Neural progenitor cell (in vitro differentiated cells): Measurements from ENCODE around the gene SP1. TPM values are rescaled to one million over a fixed set of nuclear protein-coding genes. Genes with fewer than 3 reads are reported as not detected.
"Not testable (repeated sequence)": the region's sequence is repeated elsewhere in the genome, so short reads cannot be mapped to it uniquely, and the experiment has no call there.

ENCODE experiments used
- DNase-seq: peaks from one replicate; pipeline ENCODE4 v3.0.0-alpha.2; 2016; ENCODE audit warnings: low spot score
- H2AFZ ChIP-seq: fragments of 200-600 bp; sonication (generic); replicated peaks from 2 replicates; pipeline ENCODE4 v1.6.1; 2016; ENCODE audit warnings: antibody characterized with exemption
- H3F3A ChIP-seq: fragments of 200-600 bp; sonication (generic); 2 replicates; pipeline ENCODE4 v1.6.1; 2016; ENCODE audit warnings: antibody characterized with exemption, low read depth
- H3K27ac ChIP-seq: fragments of 200-600 bp; sonication (generic); 2 replicates; pipeline ENCODE4 v1.5.1; 2016; ENCODE audit warnings: mild to moderate bottlenecking
- H3K27me3 ChIP-seq: fragments of 200-600 bp; sonication (generic); 2 replicates; pipeline ENCODE4 v1.6.1; 2016; ENCODE audit warnings: mild to moderate bottlenecking, moderate library complexity
- H3K36me3 ChIP-seq: fragments of 200-600 bp; sonication (generic); 2 replicates; pipeline ENCODE4 v1.5.1; 2016
- H3K4me1 ChIP-seq: fragments of 200-600 bp; sonication (generic); 2 replicates; pipeline ENCODE4 v1.6.1; 2016; ENCODE audit warnings: mixed run types
- H3K4me2 ChIP-seq: fragments of 200-600 bp; sonication (generic); 2 replicates; pipeline ENCODE4 v1.6.1; 2016
- H3K4me3 ChIP-seq: fragments of 200-600 bp; sonication (generic); 2 replicates; pipeline ENCODE4 v1.5.1; 2016
- H3K79me2 ChIP-seq: fragments of 200-600 bp; sonication (generic); 2 replicates; pipeline ENCODE4 v1.6.1; 2016; ENCODE audit warnings: low read depth
- H3K9ac ChIP-seq: fragments of 200-600 bp; sonication (generic); 2 replicates; pipeline ENCODE4 v1.6.1; 2016
- H3K9me3 ChIP-seq: fragments of 200-600 bp; sonication (generic); 2 replicates; pipeline ENCODE4 v1.5.1; 2016; ENCODE audit warnings: low read depth
- H4K20me1 ChIP-seq: fragments of 200-600 bp; sonication (generic); 2 replicates; pipeline ENCODE4 v1.6.1; 2016; ENCODE audit warnings: low read depth
- H3K27ac Mint-ChIP-seq: 3 replicates; pipeline ENCODE4 v1.8.0; 2021; ENCODE audit warnings: mixed read lengths
- H3K27me3 Mint-ChIP-seq: 2 replicates; pipeline ENCODE4 v1.8.0; 2022; ENCODE audit warnings: low read depth, mild to moderate bottlenecking, inconsistent platforms, moderate library complexity, mixed read lengths; ENCODE audit not compliant: insufficient read depth
- H3K36me3 Mint-ChIP-seq: 3 replicates; pipeline ENCODE4 v1.8.0; 2021; ENCODE audit warnings: mixed read lengths
- H3K4me1 Mint-ChIP-seq: 3 replicates; pipeline ENCODE4 v1.8.0; 2021; ENCODE audit warnings: mixed read lengths
- H3K4me3 Mint-ChIP-seq: 3 replicates; pipeline ENCODE4 v1.8.0; 2021; ENCODE audit warnings: mild to moderate bottlenecking, moderate library complexity, mixed read lengths
- H3K9me3 Mint-ChIP-seq: 3 replicates; pipeline ENCODE4 v1.8.0; 2020; ENCODE audit warnings: mixed read lengths
- CTCF ChIP-seq: fragments of 200-600 bp; sonication (generic); IDR thresholded peaks from 2 replicates; pipeline ENCODE4 v1.5.1; 2017; ENCODE audit warnings: antibody characterized with exemption, mild to moderate bottlenecking
- EZH2 ChIP-seq: fragments of 200-600 bp; sonication (generic); IDR thresholded peaks from 2 replicates; pipeline ENCODE4 v1.6.1; 2017; ENCODE audit warnings: antibody characterized with exemption, mild to moderate bottlenecking, moderate library complexity
- EZH2phosphoT487 ChIP-seq: fragments of 200-600 bp; sonication (generic); IDR thresholded peaks from 2 replicates; pipeline ENCODE4 v1.6.1; 2017; ENCODE audit warnings: antibody characterized with exemption
- total RNA-seq: library from RNA; depleted of rRNA; stranded (reverse); fragments of >200 nt; gene quantifications from 2 replicates; pipeline ENCODE4 v1.2.3, GENCODE V29; 2015; ENCODE audit warnings: low replicate concordance

SP1 gene
- total RNA-seq, 1 donor from 2014 or later = 67.8 TPM

GRCh38 chr12:53410951-53411350 lies 31.0 kb downstream of the SP1 start:
- Histone ChIP-seq H3K27me3 (no peaks in the 10 kb centered on the region), H3K9ac (no peak overlapping the region), H2AFZ (no peak overlapping the region), H3K27ac (no peak overlapping the region), H4K20me1 (peaks cover 23% of the 10 kb centered on the region), H3K79me2 (no peaks in the 10 kb centered on the region), H3F3A (peaks cover 42% of the 10 kb centered on the region), H3K4me3 (no peak overlapping the region), H3K4me1 (peaks cover 35% of the 10 kb centered on the region), H3K4me2 (no peak overlapping the region), H3K9me3 (no peaks in the 10 kb centered on the region), H3K36me3 (peaks cover 4% of the 10 kb centered on the region)
- Mint-ChIP-seq H3K36me3 (peaks cover 38% of the 10 kb centered on the region), H3K9me3 (no peaks in the 10 kb centered on the region), H3K4me1 (peaks cover 37% of the 10 kb centered on the region), H3K27ac (no peak overlapping the region), H3K4me3 (no peak overlapping the region), H3K27me3 (no peaks in the 10 kb centered on the region)
- DNase-seq = no peak
- TF ChIP-seq CTCF = no peak
- TF ChIP-seq EZH2phosphoT487 = no peak
- TF ChIP-seq EZH2 = no peak

GRCh38 chr12:53413485-53414204 lies 33.7 kb downstream of the SP1 start:
- Histone ChIP-seq H3K9ac (no peak overlapping the region), H3K27ac (peak overlapping the region; percentile 32), H3K27me3 (no peaks in the 10 kb centered on the region), H2AFZ (no peak overlapping the region), H3K36me3 (peaks cover 4% of the 10 kb centered on the region), H4K20me1 (peaks cover 23% of the 10 kb centered on the region), H3F3A (peaks cover 52% of the 10 kb centered on the region), H3K4me3 (peak overlapping the region; percentile 25), H3K9me3 (no peaks in the 10 kb centered on the region), H3K79me2 (no peaks in the 10 kb centered on the region), H3K4me2 (peak overlapping the region; percentile 76), H3K4me1 (peaks cover 43% of the 10 kb centered on the region)
- Mint-ChIP-seq H3K4me1 (peaks cover 42% of the 10 kb centered on the region), H3K36me3 (peaks cover 33% of the 10 kb centered on the region), H3K4me3 (no peak overlapping the region), H3K27ac (no peak overlapping the region), H3K27me3 (no peaks in the 10 kb centered on the region), H3K9me3 (no peaks in the 10 kb centered on the region)
- DNase-seq = peak; percentile 73
- TF ChIP-seq EZH2phosphoT487 = no peak
- no peak for TF ChIP-seq EZH2
- TF ChIP-seq CTCF = no peak

- Histone ChIP-seq H3K9me3 (no peaks in the 10 kb centered on the region), H3K4me2 (peak overlapping the region; percentile 76), H3K79me2 (no peaks in the 10 kb centered on the region), H3K36me3 (peaks cover 4% of the 10 kb centered on the region), H3K27me3 (no peaks in the 10 kb centered on the region), H3K9ac (no peak overlapping the region), H3K4me1 (peaks cover 43% of the 10 kb centered on the region), H3K4me3 (peak overlapping the region; percentile 14), H2AFZ (no peak overlapping the region), H3K27ac (peak overlapping the region; percentile 88), H3F3A (peaks cover 52% of the 10 kb centered on the region), H4K20me1 (peaks cover 23% of the 10 kb centered on the region)
- DNase-seq = peak; percentile 26
- Mint-ChIP-seq H3K27ac (no peak overlapping the region), H3K4me1 (peaks cover 46% of the 10 kb centered on the region), H3K36me3 (peaks cover 27% of the 10 kb centered on the region), H3K4me3 (no peak overlapping the region), H3K27me3 (no peaks in the 10 kb centered on the region), H3K9me3 (no peaks in the 10 kb centered on the region)
- TF ChIP-seq EZH2phosphoT487 = no peak
- TF ChIP-seq CTCF = no peak
- TF ChIP-seq EZH2 = no peak
Measured at GRCh38 chr12:53414756-53415417, 34.9 kb downstream of the SP1 start.

- H3F3A ChIP-seq = peaks cover 54% of the 10 kb centered on the region
- H3K4me3 Mint-ChIP-seq = peak overlapping the region; percentile 37
- H3K9me3 Mint-ChIP-seq, H3K79me2 ChIP-seq, H3K36me3 ChIP-seq, H3K27me3 ChIP-seq, H2AFZ ChIP-seq, H3K4me3 ChIP-seq, H3K9me3 ChIP-seq, H3K9ac ChIP-seq, H3K27me3 Mint-ChIP-seq: not testable (repeated sequence)
- DNase-seq = peak; percentile 23
- H3K27ac ChIP-seq = peak overlapping the region; percentile 88
- peaks cover 49% of the 10 kb centered on the region for H3K4me1 Mint-ChIP-seq
- peaks cover 23% of the 10 kb centered on the region for H4K20me1 ChIP-seq
- H3K27ac Mint-ChIP-seq = peak overlapping the region; percentile 21
- peaks cover 43% of the 10 kb centered on the region for H3K4me1 ChIP-seq
- peaks cover 22% of the 10 kb centered on the region for H3K36me3 Mint-ChIP-seq
- H3K4me2 ChIP-seq = peak overlapping the region; percentile 76
Measured at GRCh38 chr12:53415752-53416389, 35.9 kb downstream of the SP1 start.

- not testable (repeated sequence) for H3K27me3 ChIP-seq, H3K36me3 Mint-ChIP-seq, H2AFZ ChIP-seq, H3K4me3 Mint-ChIP-seq, H3K36me3 ChIP-seq, H3K79me2 ChIP-seq, H3K4me3 ChIP-seq, H3K4me2 ChIP-seq, H3K9me3 Mint-ChIP-seq, H3K27me3 Mint-ChIP-seq, H3K9me3 ChIP-seq, H3K27ac ChIP-seq, H3K27ac Mint-ChIP-seq, H3K9ac ChIP-seq, DNase-seq
- peaks cover 51% of the 10 kb centered on the region for H3K4me1 Mint-ChIP-seq
- Histone ChIP-seq H3F3A (peaks cover 47% of the 10 kb centered on the region), H3K4me1 (peaks cover 43% of the 10 kb centered on the region), H4K20me1 (peaks cover 21% of the 10 kb centered on the region)
Measured at GRCh38 chr12:53417291-53417816, 37.4 kb downstream of the SP1 start.
